HG02840 (cell line): Measurements from ENCODE around the gene JSRP1.

Experiments used
- ATAC-seq: cut with Tn5 transposase; IDR thresholded peaks from one replicate; pipeline ENCODE4 v1.9.1; 2021; ENCODE audit warnings: mild to moderate bottlenecking, moderate library complexity, moderate number of reproducible peaks; ENCODE audit not compliant: unreplicated experiment, low FRiP score

The JSRP1 gene

DNA sequence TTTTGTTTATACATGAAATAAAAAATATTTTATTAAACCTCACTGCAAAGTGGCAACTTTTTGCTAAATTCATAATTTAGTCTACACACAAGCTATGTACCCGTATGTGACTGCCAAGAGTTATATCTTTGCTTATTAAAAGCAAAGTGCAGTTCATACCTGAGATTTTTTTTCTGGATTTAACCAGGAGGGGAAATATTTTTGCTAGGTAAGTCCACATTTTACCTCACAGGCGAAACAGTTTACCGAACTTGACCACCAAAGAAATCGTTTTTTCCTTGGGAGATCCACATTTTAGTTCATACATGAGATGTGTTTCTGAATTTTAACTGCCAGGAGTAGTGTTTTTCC lies 12.2 kb upstream of the JSRP1 start:
- ATAC-seq = no peak

GRCh38 chr19:2266183-2266993 lies 10.2 kb upstream of the JSRP1 start:
- ATAC-seq = no peak

GRCh38 chr19:2261438-2262172 lies 5.4 kb upstream of the JSRP1 start:
- ATAC-seq = no peak

DNA sequence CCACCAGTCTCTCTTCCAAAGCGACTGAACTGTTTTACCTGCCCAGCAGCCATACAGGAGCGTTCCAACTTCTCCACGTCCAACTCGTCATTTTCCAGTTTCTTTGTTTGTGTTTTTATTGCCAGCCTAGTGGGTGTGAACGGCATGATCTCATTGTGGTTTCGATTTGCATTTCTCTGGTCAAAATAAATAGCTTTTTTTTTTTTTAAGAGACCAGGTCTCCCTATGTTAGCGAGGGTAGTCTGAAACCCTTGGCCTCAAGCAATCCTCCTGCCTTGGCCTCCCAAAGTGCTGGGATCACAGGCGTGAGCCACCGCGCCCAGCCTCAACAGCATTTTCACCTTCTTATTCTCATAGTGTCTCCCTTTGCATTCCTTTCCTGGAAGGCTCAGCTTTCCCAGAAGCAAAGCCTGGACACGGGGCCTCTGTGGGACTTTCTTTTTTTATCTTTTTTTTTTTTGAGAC lies 4.2 kb upstream of the JSRP1 start:
- no peak for ATAC-seq

DNA sequence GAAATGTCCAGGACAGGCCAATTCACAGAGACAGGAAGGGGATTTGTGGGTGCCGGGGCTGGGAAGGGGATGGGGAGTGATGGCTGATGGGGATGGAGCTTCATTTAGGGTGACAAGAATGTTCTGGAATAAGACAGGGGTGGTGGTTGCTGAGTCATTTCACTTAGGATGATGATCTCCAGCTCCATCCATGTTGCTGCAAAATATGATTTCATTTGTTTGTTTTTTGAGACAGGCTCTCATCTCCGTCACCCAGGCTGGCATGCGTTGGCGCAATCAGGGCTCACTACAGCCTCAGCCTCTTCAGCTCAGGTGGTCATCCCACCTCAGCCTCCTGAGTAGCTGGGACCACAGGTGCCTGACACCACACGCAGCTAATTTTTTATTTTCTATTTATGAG lies 3.1 kb upstream of the JSRP1 start:
- ATAC-seq = no peak

GRCh38 chr19:2255112-2255845 lies 938 bp downstream of the JSRP1 start:
- no peak for ATAC-seq

GRCh38 chr19:2254064-2254872 lies 1.9 kb downstream of the JSRP1 start:
- no peak for ATAC-seq

- ATAC-seq = no peak
Observed at GRCh38 chr19:2253106-2254063, 2.8 kb downstream of the JSRP1 start.

DNA sequence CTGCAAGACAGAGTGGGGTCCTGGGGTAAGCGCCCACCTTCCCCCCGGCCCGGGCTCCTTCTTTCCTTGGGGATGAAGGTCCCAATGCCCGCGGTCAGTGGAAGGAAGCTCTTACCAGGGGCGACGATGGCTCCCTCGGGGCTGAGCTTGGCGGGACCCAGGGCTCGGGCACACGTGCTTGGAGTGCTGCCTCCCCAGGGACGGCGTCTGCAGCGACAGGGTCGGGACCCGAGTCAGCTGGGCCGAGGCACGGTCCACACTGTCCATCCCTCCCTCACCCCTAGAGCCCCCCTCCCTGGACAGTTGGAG lies 3.5 kb downstream of the JSRP1 start:
- ATAC-seq = no peak

DNA sequence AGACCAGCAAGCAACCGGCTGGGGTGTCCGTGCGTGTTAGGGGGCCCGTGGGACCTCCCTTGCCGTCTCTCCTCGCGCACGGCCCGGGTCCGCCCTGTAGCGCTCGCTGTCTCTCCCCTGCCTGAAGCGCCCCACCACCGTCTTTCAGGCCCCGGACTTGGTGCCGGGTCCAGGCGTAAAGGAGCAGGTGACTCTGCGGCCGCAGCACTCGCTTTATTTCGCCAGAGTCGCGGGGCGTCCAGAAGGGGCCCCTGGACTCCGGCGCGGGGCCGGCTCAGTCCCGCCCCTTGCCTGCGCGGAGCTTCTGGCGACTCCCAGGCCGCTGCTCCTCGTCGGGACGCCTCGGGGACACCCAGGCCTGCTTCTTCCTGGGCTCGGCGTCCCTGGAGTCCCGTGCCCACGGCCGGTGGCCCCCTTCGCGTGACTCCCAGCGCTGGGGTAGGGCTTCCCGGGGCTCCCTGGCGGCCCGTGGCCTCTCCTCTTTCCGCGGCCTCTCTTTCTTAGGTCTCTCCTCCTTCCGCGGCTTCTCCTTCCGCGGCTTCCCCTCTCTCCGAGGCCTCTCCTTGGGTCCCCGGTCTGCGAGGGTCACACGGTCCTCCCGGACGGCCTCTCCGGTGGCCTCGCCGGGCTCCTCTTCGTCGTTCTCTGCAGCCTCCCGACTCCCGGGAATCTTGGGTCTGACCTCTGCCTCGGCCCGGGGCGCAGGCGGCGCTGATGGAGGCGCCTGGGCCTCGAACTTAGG lies 4.0 kb downstream of the JSRP1 start:
- ATAC-seq = no peak

DNA sequence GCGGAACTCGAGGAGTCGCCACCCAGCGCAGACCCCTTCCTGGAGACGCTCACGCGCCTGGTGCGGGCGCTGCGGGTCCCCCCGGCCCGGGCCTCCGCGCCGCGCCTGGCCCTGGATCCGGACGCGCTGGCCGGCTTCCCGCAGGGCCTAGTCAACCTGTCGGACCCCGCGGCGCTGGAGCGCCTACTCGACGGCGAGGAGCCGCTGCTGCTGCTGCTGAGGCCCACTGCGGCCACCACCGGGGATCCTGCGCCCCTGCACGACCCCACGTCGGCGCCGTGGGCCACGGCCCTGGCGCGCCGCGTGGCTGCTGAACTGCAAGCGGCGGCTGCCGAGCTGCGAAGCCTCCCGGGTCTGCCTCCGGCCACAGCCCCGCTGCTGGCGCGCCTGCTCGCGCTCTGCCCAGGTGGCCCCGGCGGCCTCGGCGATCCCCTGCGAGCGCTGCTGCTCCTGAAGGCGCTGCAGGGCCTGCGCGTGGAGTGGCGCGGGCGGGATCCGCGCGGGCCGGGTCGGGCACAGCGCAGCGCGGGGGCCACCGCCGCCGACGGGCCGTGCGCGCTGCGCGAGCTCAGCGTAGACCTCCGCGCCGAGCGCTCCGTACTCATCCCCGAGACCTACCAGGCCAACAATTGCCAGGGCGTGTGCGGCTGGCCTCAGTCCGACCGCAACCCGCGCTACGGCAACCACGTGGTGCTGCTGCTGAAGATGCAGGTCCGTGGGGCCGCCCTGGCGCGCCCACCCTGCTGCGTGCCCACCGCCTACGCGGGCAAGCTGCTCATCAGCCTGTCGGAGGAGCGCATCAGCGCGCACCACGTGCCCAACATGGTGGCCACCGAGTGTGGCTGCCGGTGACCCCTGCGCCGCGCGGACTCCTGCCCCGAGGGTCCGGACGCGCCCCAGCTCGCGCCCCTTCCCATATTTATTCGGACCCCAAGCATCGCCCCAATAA lies 4.8 kb downstream of the JSRP1 start:
- ATAC-seq = no peak

DNA sequence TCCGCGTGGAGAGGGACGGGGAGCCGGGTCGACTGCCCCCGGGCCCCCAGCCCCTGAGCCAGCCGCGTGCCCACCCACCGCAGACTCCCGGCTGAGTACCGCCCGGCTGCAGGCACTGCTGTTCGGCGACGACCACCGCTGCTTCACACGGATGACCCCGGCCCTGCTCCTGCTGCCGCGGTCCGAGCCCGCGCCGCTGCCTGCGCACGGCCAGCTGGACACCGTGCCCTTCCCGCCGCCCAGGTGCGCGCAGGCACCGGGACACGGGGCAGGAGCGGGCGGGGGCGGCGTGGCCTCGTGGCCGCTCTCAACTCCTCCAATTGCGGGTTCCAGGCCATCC lies 5.5 kb downstream of the JSRP1 start:
- no peak for ATAC-seq

DNA sequence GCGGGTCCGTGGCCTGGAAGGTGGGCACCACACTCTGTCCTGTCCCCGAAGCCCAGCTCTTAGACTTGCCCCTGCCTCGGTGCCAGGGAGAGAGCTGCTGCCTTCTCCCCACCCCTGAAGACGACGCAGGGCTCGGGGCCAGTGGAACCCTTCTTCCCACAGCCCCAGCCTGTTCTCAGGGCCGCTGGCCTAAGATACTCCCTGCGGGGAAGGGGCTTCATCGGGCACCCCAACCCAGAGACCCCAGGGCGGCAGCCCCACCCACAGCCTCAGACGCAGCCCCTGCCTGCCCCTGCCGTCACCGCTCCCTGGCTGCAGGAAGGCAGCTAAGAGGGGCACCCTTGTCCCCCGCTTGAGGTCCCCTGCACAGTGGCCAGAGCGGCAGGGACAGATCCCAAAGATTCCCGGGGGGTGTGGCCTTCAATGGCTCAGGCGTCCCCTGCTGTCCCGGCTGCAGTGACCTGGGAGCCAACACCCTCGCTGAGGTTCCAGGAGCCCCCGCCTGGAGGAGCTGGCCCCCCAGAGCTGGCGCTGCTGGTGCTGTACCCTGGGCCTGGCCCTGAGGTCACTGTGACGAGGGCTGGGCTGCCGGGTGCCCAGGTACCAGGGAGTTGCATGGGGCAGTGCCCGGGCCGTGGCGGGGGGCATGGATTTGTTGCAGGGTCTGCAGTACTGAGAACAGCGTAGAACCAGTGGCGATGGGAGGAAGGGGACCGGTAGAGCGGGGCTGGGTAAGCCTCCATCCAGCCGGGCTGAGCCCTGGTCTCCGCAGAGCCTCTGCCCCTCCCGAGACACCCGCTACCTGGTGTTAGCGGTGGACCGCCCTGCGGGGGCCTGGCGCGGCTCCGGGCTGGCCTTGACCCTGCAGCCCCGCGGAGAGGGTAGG lies 6.1 kb downstream of the JSRP1 start:
- no peak for ATAC-seq

DNA sequence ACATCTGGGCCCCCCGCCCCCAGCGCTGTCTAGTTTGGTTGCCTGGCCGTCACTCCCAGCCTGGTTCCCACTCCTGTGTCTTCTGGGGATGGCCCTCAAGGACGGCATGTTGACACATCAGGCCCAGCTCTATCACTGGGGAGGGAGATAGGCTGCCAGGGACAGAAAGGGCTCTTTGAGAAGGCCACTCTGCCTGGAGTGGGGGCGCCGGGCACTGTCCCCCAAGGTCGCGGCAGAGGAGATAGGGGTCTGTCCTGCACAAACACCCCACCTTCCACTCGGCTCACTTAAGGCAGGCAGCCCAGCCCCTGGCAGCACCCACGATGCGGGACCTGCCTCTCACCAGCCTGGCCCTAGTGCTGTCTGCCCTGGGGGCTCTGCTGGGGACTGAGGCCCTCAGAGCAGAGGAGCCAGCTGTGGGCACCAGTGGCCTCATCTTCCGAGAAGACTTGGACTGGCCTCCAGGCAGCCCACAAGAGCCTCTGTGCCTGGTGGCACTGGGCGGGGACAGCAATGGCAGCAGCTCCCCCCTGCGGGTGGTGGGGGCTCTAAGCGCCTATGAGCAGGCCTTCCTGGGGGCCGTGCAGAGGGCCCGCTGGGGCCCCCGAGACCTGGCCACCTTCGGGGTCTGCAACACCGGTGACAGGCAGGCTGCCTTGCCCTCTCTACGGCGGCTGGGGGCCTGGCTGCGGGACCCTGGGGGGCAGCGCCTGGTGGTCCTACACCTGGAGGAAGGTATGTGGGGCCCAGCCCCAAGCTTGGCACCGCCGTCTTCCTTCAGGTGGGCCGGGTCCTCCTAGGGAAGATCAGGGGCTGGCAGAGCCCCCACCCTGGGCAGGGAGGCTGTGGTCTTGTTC lies 7.0 kb downstream of the JSRP1 start, which contains the start of gene AMH:
Gene AMH (plus strand): TSS at position 314 of the 857 bp plus-strand sequence. CDS start 10 bp downstream, at position 324.
- ATAC-seq = no peak

GRCh38 chr19:2248136-2249009 lies 7.8 kb downstream of the JSRP1 start:
- no peak for ATAC-seq
